SK-N-MC (cell line): Measurements from ENCODE around the gene CDC42BPG.
A peak's percentile ranks its signal among the peaks of the same experiment; 100 is the strongest.

Source experiments
- DNase-seq: peaks from one replicate; pipeline ENCODE4 v3.0.0-alpha.2; 2011; ENCODE audit warnings: low read depth, low spot score
- H3K27ac ChIP-seq: fragments of 200-600 bp; sonication (generic); 2 replicates; pipeline ENCODE4 v1.5.1; 2016; ENCODE audit warnings: mixed run types
- H3K36me3 ChIP-seq: fragments of 200-600 bp; sonication (generic); 2 replicates; pipeline ENCODE4 v1.6.1; 2017; ENCODE audit warnings: antibody characterized with exemption, low read length, mixed read lengths; ENCODE audit not compliant: insufficient read depth
- H3K4me3 ChIP-seq: fragments of 200-600 bp; sonication (generic); 2 replicates; pipeline ENCODE4 v1.5.1; 2016
- H3K9ac ChIP-seq: fragments of 200-600 bp; sonication (generic); 2 replicates; pipeline ENCODE4 v1.8.0; 2017; ENCODE audit warnings: mixed run types, mixed read lengths; ENCODE audit not compliant: insufficient read length
- H3K9me3 ChIP-seq: fragments of 200-600 bp; sonication (generic); 2 replicates; pipeline ENCODE4 v1.6.1; 2017; ENCODE audit warnings: low read depth, mild to moderate bottlenecking, antibody characterized with exemption, low read length, moderate library complexity, mixed read lengths
- EZH2 ChIP-seq: fragments of 200-600 bp; sonication (generic); IDR thresholded peaks from one replicate; pipeline ENCODE4 v1.6.1; 2017; ENCODE audit warnings: antibody characterized with exemption
- FOXP2 ChIP-seq: optimal IDR thresholded peaks from 2 replicates; pipeline ENCODE3; 2011; ENCODE audit warnings: mild to moderate bottlenecking, moderate library complexity; ENCODE audit not compliant: insufficient read depth; ENCODE audit errors: extremely low read length, control extremely low read depth
- POLR2AphosphoS5 ChIP-seq: IDR thresholded peaks from 2 replicates; pipeline ENCODE4 v1.6.1; 2012; ENCODE audit warnings: mild to moderate bottlenecking, low read depth, low read length, borderline replicate concordance

CDC42BPG gene

GRCh38 chr11:64809781-64810241 is 34.6 kb downstream of the CDC42BPG start:
- TF ChIP-seq EZH2 (no peak), FOXP2 (no peak), POLR2AphosphoS5 (no peak)
- no peaks in the 10 kb centered on the region for H3K9me3 ChIP-seq
- peak overlapping the region; percentile 91 for H3K4me3 ChIP-seq
- H3K9ac ChIP-seq, result peak overlapping the region; percentile 87
- H3K27ac ChIP-seq, result no peak overlapping the region
- no peak for DNase-seq
- H3K36me3 ChIP-seq, result peaks cover 7% of the 10 kb centered on the region; the same call in 1 of the 2 replicates

GRCh38 chr11:64805481-64805880 is 39.0 kb downstream of the CDC42BPG start:
- no peak for DNase-seq
- peaks cover 9% of the 10 kb centered on the region; the same call in 1 of the 2 replicates for H3K36me3 ChIP-seq
- H3K9me3 ChIP-seq, result no peaks in the 10 kb centered on the region
- no peak overlapping the region for H3K27ac ChIP-seq
- TF ChIP-seq FOXP2 (no peak), EZH2 (no peak)
- H3K9ac ChIP-seq, result no peak overlapping the region
- no peak overlapping the region for H3K4me3 ChIP-seq

DNA sequence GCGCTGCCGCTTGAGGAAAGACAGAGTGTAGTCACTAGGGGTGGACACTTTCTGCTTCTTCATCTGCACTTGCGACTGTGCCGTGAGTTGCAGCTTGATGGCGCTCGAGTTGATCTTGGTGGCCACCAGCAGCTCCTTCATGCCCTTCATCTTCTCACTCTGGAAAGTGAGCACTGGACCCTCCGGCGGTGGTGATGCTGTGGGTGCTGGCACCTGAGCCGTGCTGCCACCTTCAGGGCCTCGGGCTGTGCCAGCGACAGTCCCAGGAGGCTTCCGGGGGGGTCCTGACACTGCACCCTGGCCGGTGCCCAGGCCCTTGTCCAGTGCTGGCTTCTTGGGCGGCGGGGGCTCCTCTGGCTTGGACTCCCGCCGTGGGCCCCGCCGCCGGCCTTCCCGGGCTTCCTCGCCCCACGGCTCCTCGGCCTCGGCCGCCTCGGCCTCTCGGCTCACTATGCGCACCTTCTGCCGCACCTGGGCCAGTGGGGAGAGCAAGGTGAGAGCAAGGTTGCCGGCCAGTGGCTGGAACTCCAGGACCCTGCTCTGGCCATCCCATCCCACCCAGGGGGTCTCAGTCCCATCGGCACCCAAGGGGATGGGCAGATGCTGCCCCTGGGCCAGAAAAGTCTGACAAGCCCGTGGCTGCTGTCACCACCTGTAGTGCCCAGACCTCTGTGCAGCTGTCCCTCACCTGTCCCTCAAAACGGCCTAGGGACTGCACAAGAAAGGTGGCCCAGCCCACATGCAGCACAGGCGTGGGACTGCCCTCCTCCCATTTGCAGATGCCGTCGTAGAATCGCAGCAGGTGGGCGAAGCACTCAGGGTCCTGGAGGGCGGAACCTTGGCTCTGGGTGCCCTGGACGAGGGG is 39.9 kb downstream of the CDC42BPG start:
- Histone ChIP-seq H3K9ac (no peak overlapping the region), H3K4me3 (0 out of 2 replicates have a peak overlapping the region, but pooled peaks have one; percentile 94), H3K9me3 (no peaks in the 10 kb centered on the region), H3K36me3 (peaks cover 13% of the 10 kb centered on the region; the same call in 1 of the 2 replicates), H3K27ac (peak overlapping the region; percentile 88; the same call in 1 of the 2 replicates)
- no peak for DNase-seq
- TF ChIP-seq FOXP2, result no peak
- TF ChIP-seq POLR2AphosphoS5, result no peak

- H3K4me3 ChIP-seq, result peak overlapping the region; percentile 94
- DNase-seq, result no peak
- H3K9ac ChIP-seq, result peak overlapping the region; percentile 0
- peak overlapping the region; percentile 88 for H3K27ac ChIP-seq
- H3K9me3 ChIP-seq, result no peaks in the 10 kb centered on the region
- peaks cover 13% of the 10 kb centered on the region; the same call in 1 of the 2 replicates for H3K36me3 ChIP-seq
- no peak for TF ChIP-seq FOXP2
- TF ChIP-seq POLR2AphosphoS5, result no peak
- TF ChIP-seq EZH2, result no peak
Observed at GRCh38 chr11:64803846-64804345, 40.6 kb downstream of the CDC42BPG start.

- H3K36me3 ChIP-seq, result peaks cover 13% of the 10 kb centered on the region; the same call in 1 of the 2 replicates
- peak; percentile 48; the same call in 1 of the 2 replicates for TF ChIP-seq POLR2AphosphoS5
- no peak for TF ChIP-seq EZH2
- no peak for TF ChIP-seq FOXP2
- H3K9ac ChIP-seq, result peak within 1 kb of the TSS; percentile 81
- peak within 1 kb of the TSS; percentile 94 for H3K4me3 ChIP-seq
- H3K27ac ChIP-seq, result peak within 1 kb of the TSS; percentile 88
- H3K9me3 ChIP-seq, result no peaks in the 10 kb centered on the region
- no peak for DNase-seq
Observed at GRCh38 chr11:64803158-64803845, 41.2 kb downstream of the CDC42BPG start, which contains the start of gene MAP4K2. MAP4K2 (minus strand) TSS chr11:64803214; CDS start chr11:64803149, 65 bp downstream.

DNA sequence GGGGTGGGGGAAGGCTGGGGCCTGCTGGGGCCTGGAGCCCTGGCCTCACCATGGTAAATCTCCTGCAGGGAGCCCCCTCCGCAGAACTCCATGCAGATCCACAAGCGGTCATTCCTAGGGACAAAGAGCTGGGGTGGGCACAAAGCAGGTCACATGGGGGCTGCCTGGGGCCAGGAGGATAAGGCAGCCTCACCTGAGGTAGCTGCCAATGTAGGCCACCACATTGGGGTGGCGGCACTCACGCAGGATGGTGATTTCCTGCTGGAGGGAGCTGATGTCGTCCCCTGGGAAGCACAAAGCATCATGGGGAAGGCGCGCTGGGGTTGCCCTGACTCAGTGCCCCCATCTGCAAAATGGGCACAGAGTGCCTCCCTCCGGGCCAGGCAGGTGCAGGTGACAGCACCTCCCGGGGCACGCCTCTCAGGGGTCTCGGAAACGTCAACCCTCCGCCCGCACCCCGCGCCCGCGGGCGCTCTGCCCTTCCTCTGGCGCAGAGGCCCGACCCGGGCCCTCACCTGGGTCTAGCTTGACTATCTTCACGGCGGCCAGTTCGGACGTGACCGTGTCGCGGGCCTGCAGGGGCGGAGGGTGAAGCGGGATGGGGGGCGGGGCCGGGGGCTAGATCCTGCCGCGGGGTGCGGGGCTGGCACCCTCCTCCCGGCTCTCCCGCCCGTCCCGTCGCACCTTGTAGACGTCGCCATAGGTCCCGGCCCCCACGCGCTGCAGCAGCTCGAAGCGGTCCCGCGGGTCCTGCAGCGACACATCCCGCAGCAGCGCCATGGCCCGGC is 41.9 kb downstream of the CDC42BPG start:
- H3K9me3 ChIP-seq, result no peaks in the 10 kb centered on the region
- TF ChIP-seq FOXP2 (no peak), EZH2 (no peak), POLR2AphosphoS5 (no peak)
- peak overlapping the region; percentile 76 for H3K4me3 ChIP-seq
- peaks cover 10% of the 10 kb centered on the region; the same call in 1 of the 2 replicates for H3K36me3 ChIP-seq
- H3K9ac ChIP-seq, result peak overlapping the region; percentile 60
- DNase-seq, result no peak
- peak overlapping the region; percentile 79 for H3K27ac ChIP-seq

GRCh38 chr11:64801561-64802369 is 42.7 kb downstream of the CDC42BPG start:
- H3K36me3 ChIP-seq, result peaks cover 8% of the 10 kb centered on the region; the same call in 1 of the 2 replicates
- H3K27ac ChIP-seq, result peak overlapping the region; percentile 79
- no peak for DNase-seq
- H3K9me3 ChIP-seq, result no peaks in the 10 kb centered on the region
- H3K4me3 ChIP-seq, result peak overlapping the region; percentile 76
- H3K9ac ChIP-seq, result peak overlapping the region; percentile 60
- no peak; the same call in 1 of the 2 replicates for TF ChIP-seq POLR2AphosphoS5
- no peak for TF ChIP-seq FOXP2
- no peak for TF ChIP-seq EZH2
